Gastroesophageal sphincter (tissue), 3 donors: ENCODE data around the gene AXIN2.

ENCODE experiments used
- EP300 ChIP-seq: sonication (generic); formaldehyde crosslinking; IDR thresholded peaks from one replicate; pipeline ENCODE4 v1.6.1; 2017; ENCODE audit warnings: antibody characterized with exemption, mild to moderate bottlenecking
- POLR2A ChIP-seq, 2 donors: fragments of 450-650 bp; IDR thresholded peaks; one replicate each; pipeline ENCODE4 v1.6.1; 2017; ENCODE audit warnings: antibody characterized with exemption in 2 of 2, mild to moderate bottlenecking in 2 of 2, moderate library complexity in 1 of 2
- POLR2AphosphoS5 ChIP-seq: sonication (generic); formaldehyde crosslinking; IDR thresholded peaks from one replicate; pipeline ENCODE4 v1.6.1; 2017; ENCODE audit warnings: antibody characterized with exemption
- TF ChIP-seq, protein P1 (sequence below), 4 experiments: fragments of 200-600 bp in 2 of 4; fragments of 450-650 bp in 2 of 4; sonication (generic) in 1 of 4; IDR thresholded peaks; one replicate each; pipeline ENCODE4 v1.5.1; 2017 to 2019; ENCODE audit warnings: antibody characterized with exemption in 4 of 4, mild to moderate bottlenecking in 2 of 4, moderate library complexity in 2 of 4

DNA sequence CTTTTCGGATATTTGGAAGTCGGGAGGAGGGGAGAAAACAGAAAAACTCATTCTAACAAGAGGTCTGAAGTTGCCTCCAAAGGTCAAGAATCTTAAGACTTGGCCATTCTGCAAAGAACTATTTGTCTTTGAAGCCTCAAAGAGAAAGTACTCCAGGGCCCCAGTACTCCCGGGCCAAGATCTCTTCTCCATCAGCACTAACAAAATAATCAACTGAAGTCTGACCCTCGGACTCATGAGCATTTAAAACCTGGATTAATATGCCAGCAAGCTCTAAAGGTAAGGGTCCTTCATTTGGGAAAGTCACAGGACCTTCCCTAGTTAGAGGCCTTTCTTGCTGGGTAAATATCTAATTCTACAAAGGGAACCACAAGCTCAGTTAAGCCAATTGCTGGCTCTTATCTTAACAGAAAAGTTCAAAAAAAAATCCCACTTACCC, 4.5 kb downstream of the AXIN2 start:
- TF ChIP-seq, protein P1, sequence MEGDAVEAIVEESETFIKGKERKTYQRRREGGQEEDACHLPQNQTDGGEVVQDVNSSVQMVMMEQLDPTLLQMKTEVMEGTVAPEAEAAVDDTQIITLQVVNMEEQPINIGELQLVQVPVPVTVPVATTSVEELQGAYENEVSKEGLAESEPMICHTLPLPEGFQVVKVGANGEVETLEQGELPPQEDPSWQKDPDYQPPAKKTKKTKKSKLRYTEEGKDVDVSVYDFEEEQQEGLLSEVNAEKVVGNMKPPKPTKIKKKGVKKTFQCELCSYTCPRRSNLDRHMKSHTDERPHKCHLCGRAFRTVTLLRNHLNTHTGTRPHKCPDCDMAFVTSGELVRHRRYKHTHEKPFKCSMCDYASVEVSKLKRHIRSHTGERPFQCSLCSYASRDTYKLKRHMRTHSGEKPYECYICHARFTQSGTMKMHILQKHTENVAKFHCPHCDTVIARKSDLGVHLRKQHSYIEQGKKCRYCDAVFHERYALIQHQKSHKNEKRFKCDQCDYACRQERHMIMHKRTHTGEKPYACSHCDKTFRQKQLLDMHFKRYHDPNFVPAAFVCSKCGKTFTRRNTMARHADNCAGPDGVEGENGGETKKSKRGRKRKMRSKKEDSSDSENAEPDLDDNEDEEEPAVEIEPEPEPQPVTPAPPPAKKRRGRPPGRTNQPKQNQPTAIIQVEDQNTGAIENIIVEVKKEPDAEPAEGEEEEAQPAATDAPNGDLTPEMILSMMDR (IDR thresholded peaks at IDR 0.05), result no peak
- TF ChIP-seq EP300 (no peak), POLR2A (IDR thresholded peaks at IDR 0.05) (no peak), POLR2AphosphoS5 (no peak)
